Stimulated activated CD8-positive, alpha-beta memory T cell treated with anti-CD3 and anti-CD28 coated beads, Interleukin-2, amount 100 ng/mL, for 1 hour (primary cell): ENCODE measurements around the gene VOPP1.
"Not testable (repeated sequence)": the region's sequence is repeated elsewhere in the genome, so short reads cannot be mapped to it uniquely, and the experiment has no call there.

Experiments
- DNase-seq, 2 donors: peaks; one replicate each; pipeline ENCODE4 v3.0.0-alpha.2; 2020; ENCODE audit warnings: low read depth in 2 of 2

The VOPP1 gene

DNA sequence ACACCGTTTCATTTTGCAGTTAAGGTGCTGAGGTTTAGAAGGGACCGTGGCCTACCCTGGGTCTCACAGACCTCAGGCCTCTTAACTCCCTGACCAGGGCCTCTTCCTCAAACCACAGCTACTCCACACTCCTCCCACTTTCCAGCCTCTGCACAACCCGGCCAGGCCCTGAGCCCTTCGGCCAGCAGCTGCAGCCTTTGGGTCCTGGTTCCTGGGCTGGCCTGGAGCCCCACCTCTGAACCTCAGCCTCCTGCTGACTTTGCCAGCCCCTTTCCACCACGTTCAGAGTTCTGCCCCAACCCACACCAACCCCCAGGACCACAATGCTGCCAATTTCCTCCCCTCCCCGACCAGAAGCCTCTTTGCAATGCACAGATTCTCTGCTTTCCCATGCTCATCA lies 84.1 kb downstream of the VOPP1 start:
- no peak for DNase-seq

DNA sequence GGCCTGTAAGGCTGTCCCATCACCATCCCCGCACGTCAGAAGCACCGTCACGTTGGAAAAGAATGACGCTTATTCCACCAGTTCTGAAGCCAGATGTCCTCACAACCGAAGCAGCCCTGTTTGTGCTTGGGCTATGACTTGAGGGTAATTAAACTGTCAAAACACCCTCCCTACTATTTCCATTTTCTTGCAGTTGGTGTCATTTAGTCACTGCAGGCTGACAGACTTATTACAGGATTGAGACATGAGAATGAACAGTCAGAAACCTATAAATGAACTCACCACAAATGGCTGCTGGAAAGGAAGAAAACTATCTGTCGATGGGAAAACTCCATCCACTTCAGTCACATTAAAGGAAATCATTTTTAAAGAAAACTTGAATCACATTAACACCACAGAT lies 85.3 kb downstream of the VOPP1 start:
- no peak for DNase-seq

DNA sequence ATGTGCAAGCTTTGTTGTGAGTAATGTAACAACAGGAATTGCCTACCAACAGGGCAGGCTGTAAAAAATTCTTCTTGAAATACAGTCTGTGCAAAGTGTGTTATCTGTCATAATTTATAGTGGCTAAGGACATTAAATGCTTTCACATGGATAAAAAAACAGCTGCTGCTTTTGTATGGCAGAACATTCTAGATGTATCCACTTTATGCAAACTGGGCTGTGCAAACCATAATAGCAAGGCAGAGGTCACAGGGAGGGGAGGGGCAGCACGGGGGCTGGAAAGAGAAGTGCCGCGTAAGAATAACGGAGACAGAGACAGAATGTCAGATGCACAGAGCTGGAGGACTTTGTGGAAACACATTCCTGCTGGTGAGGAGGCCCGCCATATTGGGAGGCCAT lies 86.1 kb downstream of the VOPP1 start:
- no peak for DNase-seq

DNA sequence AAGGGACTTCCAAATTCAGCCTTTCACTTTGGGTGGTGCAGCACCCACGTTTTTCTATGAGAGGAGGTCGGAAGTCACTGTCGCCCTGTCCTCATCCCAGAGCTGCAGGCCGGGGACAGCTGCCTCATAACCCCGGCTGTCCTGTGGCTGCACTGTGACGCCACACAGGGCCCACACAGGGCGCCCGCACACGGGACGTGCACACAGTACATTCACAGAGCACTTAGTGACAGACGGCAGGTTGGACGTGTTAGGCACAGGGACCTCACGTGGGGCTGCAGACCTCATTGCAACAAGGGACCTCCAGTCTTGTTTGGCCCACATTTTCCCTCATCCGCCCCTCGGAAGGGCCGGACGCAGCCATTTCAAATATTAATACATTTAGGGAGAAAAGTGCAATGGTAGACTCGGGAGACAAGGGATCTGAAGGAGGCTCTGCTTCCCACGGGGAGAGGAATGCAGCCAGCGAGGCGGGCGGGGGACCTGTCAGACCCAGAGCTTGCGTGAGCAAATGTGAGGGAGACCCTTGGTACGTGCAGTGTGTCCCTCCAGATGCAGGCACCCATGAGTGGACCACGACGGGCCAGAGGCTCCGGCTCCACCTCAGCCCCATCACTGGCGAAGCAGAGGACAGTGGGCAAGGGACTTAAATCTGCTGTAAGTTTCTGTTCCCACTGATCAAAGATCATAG lies 86.7 kb downstream of the VOPP1 start:
- no peak for DNase-seq

DNA sequence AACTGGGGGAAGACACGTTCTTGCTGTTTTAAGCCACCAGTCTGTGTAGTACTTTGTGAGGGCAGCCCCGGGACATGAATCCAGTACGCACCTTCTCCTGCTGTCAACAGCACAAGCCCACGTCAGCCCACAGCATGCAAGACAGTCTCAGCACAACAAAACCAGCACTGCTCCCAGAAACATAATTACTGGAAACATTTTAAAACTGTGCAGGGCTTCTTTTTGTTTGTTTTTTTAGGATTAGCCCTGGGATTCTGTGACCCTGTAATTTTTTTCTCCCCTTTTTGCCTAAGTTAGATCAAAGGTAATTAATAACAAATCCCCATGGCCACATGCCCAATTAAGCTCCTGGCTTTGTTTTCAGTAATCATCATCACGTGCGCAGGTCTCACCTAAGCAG lies 87.5 kb downstream of the VOPP1 start:
- DNase-seq = no peak

DNA sequence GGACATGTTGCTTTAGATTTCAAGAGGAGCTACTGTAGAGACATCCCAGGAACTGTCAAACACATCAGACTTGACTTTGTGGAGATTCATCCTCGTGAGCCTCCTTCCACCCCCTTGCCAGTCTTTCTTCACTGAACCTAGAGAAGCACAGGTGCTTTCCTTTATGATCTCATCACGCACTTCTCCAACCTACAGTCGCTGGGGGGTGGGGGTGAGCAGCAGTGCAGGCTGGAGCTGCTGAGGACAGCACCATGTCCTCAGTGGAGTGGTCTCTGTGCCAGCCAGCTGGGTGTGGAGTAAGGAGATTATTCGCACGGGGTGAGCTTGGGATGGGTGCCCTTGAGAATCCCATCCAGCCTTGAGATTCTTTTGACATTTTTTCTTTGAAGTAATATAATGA lies 88.1 kb downstream of the VOPP1 start:
- no peak for DNase-seq

DNA sequence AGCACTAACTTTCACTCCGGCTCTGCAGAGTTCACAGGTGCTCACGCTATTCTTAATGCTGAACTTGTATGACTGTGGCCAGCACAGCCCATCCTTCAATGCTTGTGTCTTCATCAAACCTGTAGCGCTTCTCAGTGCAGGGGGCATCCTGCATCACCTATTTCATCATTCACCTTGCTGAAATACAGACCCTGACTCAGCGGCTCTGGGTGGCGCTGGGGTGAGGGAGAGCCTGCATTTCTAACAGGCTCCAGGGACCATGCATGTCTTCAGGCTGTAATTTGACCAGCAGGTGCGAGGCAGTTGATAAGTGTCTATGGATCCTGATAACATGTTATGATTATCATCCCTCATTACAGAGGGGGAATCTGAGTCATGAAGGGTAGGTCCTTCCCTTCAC lies 89.3 kb downstream of the VOPP1 start:
- DNase-seq = no peak

DNA sequence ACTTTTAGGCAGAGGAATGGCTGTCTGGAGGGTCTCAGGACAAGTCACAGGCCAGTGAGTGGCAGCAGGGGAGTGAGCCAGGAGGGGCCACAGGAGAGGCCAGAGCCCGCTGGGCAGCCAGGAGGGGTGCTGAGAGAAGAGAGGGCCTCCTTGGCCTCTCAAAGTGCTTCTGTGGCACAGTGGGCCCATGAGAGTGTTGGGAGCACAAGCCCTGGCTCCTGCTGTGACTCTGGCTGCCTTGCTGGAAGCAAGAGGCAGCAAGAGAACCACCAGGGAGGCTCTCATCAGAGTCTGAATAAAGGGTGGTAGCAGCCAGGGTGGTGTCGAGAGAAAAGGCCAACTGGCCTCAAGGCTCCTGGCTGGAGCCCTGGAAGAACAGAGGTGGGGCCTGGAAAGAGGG lies 91.1 kb downstream of the VOPP1 start:
- DNase-seq = no peak

DNA sequence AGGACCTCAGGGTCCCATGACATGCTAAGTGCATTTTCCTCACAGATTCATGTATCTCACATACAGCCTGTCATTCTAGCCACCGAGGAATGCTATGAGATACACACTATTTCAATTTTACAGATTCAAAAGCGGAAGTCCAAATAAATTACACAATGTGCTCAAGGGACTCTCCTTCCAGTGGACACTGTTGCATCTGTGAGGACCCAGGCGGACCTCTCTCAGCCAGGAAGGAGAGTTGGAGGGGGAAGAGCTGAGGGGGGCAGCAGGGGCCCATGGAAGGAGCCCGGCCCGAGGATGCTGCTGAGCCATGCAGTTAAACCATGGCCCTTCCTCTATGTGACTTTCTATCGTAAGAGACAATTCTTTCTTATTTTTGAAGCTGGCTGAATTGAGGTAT lies 93.6 kb downstream of the VOPP1 start:
- no peak for DNase-seq

DNA sequence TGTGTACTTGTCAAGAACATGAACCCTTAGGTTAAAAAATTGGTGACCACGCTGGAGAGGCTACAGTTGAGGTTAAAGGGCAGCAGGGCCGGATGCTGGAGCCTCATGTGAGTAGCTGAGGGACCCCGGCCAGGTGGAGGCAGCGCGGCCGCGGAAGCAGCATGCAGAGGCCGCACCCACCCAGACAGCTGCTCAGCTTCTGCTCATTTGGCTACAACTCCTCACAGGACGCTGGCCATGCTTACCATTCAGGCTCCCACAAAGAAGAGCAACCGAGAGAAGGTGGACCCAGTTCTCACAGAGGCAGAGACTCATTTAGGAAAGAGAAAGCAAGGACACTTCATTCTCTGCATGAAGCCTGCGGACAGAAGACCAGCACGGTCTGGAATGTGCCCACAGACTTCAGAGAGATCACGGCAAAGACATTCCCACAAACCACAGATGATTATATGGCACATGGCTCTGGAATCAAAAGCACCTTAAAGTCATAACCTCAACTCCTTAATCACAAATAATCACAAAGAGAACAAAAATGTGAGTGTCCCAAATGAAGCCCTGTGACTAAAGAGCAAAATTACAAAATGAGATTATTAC lies 94.4 kb downstream of the VOPP1 start:
- DNase-seq = no peak

DNA sequence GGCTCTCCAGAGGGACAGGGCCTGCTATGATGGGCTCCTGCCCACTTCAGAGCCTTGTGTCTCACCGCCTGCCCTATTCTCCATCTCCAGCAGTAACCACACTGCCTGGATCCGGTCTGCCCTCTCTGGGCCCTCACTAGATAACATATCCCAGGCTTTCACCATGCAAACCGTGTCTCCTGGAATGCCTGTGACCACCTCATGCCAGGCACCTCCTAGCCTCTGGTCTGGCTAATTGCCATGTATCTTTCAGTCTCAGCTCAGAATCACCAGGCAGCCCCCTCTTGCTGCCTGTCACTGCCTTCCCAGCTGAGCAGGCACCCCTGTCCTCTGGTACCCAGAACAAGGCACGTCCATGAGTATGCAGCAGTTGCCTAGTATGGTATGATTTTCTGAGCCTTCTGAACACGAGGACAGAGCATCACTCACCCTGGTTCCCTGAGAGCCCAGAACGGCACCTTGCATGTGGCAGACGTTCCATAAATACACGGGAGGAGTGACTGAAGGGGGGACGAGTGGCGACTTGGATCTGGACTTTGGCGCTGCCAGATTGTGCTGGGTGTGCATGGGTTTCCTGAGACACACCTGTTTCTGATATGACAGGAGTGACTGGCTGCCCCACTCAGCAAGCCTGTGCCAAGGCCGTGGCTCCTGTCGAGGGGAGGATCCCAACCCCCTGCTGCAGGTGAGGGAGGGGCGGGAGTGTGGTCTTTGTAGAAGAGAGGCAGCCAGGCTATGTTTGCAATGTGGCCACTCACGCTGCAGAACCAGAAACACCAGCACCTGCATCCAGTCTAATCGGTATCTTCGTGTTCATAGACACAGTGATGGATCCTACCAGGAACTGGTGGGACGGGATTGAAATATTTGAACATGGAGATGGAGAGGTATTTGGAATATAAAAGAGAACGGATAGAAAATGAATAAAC lies 95.2 kb downstream of the VOPP1 start:
- no peak for DNase-seq

DNA sequence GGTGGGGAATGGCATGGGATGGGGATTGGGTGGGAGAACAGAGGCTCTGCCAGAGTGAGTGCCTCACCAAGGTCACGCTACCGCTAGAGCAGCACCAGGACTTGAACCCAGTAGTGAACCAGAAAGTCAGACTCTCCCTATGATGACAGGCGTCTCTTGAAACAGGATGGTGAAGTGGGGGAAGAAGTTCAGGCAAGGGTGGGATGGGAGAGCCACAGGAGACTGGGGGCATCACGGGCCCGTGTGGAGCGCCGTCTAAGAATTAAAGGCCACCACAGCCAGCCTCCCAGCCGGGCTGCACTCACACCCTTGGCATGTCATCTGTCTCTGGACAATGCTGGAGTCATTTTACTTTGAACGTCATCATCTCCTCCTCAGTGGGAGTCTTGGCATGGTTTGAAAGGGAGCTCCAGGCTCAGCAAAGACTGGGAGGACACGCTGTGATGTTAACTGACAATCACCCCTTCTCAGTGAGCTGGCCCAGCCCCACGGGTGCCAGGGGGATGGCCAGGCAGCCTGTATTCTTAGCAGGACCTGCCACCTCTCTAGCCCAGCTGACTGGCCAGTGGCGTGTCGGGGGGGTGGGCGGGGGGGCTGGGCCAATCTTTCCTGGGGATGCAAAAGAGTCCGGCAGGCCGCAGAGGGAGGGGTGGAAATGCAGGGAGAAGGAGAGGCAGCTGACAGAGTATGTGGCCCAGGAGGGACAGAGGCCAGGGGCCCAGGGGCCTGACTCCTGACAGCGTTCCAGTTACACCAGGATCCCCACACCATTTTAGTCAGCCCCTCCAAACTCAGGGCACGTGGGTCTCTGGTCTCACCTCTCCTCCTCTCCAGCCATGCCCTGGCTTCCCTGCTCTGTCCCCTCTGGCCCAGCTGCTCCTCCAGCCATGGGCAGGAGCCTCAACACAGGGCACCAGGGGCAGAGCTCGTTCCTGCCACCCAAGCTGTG lies 96.2 kb downstream of the VOPP1 start:
- no peak for DNase-seq

DNA sequence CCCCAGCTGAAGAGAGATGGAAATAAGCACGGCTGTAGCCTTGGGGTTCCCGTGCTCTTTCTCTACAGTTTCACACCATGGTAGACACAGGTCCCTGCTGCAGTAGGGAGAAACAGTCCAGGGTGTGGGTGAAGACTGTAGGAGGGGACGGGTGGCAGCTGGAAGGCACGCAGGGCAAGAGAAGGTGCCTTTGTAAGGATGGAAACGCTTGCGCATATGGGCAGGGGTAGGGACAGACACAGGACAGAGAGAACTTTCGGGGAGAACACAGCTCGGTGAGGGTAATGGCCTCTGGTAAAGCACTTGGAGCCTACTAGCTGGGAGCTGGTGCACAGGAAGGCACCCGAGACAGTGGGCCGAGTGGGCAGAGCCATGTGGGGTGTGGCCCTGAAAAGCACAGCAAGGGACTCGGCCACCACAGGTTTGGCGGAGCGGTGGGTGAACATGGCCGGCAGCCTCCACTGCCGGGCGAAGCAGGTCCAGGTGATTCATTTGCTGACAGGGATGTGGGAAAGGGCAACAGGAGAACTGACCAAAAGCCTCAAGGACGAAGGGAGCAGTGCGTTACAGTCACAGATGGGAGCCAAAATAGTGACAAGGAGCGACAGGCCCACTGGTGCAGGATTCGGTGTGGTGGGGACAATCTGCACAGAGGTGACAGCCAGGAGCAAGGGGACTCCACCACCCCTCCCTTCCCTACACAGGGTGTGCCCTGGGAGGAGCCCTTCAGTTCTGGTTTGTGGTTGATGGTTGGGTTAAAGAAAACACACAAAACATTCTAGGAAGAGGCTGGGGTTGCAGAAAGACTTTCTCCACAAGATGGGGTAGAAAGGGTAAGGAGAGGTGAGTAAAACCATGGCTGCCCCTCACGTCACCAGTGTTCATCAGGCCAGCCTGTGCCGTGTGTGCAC lies 97.1 kb downstream of the VOPP1 start:
- DNase-seq = no peak

DNA sequence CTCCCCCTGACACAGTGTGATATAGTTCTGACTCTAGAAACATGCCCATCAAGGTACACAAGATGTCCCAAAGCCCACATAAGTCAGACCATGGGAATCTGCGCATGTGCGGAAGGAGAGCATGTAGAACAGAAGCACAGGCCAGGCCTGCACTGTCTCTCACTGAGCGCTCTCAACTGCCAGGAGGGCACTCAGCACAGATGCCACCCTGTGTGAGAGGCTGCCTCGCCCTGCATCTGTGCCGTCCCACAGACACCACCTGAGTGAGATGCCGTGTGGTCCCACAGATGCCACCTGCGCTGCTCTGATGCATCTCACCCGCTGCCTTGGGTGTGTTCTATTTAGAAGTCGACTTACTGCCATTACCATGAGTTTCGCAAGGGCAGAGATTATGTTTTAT lies 98.4 kb downstream of the VOPP1 start:
- DNase-seq = no peak

DNA sequence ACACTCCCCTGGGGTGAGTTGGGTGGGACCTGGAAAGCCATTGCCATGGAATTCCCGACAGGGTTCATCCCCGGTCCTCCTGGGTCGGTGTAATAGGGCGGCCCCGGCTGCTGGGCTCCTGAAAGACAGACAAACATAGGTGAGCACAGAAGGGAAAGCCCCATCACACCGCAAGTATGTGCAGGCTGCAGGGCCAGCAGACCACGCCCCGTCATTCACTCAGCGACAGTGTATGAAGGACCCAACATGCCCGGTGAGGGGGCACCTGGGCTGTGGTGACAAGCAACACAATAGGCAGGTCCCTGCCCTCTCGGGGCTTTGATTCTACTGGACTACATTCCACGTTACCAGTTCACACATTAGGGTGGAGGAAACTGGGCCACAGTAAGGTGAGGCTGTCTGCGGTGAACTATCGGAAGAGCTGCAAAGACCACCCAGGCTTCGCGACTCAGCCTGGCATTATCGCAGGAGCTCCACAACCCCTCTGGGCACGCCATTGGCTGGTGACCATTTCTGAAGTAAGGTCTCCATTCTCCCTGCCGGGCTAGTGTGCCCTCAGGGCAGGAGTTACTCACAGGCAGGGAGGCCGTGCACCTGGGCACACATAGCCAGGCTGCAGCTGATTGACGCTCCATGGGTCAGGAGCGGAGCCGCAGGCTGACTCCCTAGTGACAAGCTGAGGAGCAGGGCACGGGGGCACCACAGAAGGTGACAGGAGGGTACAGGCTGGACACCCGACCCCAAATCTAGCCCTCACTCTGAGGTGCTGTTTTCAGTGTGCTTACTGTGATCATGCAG lies 99.2 kb downstream of the VOPP1 start:
- DNase-seq = no peak

DNA sequence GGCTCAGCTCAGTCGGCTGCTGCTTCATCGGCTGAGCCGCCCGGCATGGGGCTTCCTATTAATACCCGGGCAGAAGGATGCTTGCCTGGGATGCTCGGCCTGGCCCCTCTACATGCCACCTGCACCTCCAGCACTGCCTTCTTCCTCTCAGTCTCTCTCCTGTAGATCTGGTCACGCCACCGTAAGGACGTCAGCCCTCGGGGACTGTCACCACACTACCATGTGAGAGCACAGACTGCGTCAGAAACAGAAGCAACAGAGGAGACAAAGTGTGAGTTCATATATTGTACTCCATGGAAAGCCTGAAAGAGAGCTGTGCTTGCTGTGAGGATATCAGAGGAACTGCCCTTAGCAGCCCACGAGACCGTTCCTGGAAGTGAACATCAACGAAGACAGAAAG lies 99.9 kb downstream of the VOPP1 start:
- not testable (repeated sequence) for DNase-seq

DNA sequence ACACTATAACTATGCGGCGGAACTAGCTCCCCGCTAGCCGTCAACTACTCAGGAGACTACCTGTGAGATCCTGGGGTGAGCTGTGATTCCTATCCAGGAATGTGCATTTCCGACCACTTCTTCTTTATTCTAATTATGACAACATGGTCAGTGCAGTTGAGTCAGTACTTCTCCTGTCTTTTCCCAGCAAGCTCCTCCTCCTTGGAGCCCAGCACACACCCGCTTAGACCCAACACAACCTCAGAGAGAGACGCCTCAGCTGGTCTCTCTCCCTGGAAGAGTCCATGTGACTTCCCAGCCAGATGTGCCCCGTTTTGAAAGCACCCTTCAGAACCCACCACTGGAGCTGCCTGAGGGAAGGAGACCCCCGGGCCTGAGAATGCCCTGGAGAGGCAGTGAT lies 100.7 kb downstream of the VOPP1 start:
- DNase-seq = not testable (repeated sequence)

DNA sequence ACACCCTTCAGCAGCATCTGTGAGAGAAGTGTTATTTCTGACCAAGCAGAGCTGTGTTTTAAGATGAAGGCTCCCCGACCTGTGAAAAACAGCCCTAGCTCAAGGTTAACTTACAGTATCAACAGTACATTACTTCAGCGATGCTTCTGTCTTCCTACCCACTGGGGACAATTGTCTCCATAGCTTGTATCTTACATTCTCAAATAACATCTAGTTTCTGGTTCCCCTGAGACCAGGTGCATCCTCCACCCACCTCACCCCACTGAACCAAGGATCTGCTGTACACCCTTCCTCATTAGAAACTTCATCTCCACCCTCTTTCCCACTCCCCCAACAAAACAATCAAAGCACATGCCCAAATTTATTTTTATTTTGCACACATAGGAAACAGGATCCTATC lies 102.0 kb downstream of the VOPP1 start:
- no peak for DNase-seq

DNA sequence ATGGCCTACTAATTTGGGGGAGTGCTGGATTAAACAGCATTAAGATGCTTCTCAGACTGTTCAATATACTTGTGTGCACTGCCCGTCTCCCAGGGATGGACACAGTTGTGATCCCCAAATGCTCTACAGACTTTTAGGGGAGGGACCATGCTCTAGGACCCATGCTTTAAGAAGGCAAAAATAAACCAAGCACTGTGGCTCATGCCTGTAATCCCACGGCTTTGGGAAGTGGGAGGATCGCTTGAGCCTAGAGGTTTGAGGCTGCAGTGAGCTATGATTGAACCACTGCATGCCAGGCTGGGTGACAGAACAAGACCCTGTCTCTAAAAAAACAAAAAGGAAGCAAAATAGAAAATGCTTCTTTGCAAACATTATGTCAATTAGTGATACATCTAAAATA lies 102.6 kb downstream of the VOPP1 start:
- no peak for DNase-seq

DNA sequence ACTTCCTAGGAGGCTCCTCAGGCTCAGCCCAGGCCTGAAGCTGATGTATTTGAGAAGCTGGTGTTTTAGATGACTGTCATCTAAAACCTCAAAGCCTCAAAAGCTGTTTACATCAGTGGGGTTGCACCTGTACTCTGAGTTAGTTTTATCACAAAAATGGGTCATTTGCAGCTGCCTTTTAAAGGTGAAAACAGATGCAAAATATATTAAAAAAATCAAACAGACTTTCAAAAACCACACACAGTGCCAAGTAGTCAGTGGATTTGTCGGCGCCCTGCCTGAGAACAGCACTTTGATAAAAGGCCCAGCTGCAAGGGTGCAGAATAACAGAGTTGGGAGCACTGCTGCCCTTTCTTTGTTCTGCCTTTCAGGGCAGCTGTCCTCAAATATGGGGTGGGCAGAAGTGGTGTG lies 103.0 kb downstream of the VOPP1 start:
- no peak for DNase-seq
